ENCODE measurements around the gene PTPRG. TPM values are rescaled to one million over a fixed set of nuclear protein-coding genes. Genes with fewer than 3 reads are reported as not detected.

PTPRG gene
- total RNA-seq, 1 donor from 2014 or later: 44.3 TPM

- H3K27ac Mint-ChIP-seq: no peak overlapping the region
- no peak for DNase-seq (ENCODE audit: low spot score, unreplicated experiment)
- no peaks in the 10 kb centered on the region for H3K9me3 Mint-ChIP-seq (ENCODE audit: low read depth)
- no peaks in the 10 kb centered on the region for H3K36me3 Mint-ChIP-seq (ENCODE audit: insufficient read depth)
- no peaks in the 10 kb centered on the region for H3K27me3 Mint-ChIP-seq
- H3K4me3 Mint-ChIP-seq (ENCODE audit: low read depth): no peak overlapping the region
- H3K4me1 Mint-ChIP-seq (ENCODE audit: low read depth): peaks cover 9% of the 10 kb centered on the region
- no peak for TF ChIP-seq CTCF (IDR thresholded peaks at IDR 0.05; ENCODE audit: unreplicated experiment)
Observed at GRCh38 chr3:61780455-61781228, 219.3 kb downstream of the PTPRG start.

DNA sequence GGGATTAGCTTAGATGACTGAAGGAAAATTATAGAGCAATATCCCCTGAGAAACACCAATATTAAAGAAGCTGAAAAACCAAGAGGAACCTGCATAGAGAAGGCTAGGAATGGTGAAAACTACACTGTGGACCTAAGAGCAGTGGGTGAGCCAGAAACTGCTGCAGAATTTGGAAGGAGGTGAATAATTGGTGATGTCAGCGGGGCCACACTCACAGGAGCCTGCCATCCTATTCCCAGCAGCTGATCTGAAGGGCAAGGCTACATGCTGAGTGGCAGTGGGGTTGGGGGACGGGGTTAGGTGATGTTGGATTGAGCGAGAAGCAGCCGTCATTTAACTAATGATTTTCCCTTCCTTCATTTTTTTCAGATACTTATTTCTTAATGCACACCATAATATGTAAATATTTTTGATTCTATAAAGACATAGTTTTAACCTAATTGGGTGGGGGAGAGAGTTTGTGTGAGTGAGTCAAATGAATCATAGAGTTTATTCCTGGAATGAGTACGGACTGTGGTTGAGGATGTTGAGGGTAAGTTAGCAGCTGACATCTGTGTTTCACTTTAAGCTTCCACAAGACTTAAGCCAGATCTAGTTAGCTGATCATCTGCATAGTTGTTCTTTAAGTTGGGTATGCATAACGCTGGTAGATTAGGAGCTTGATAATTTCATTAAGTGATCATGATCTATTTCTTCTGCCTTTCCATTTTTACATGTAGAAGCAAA lies 222.8 kb downstream of the PTPRG start:
- Mint-ChIP-seq H3K27me3 (no peaks in the 10 kb centered on the region), H3K9me3 (ENCODE audit: low read depth) (peaks cover 3% of the 10 kb centered on the region), H3K4me1 (ENCODE audit: low read depth) (peaks cover 5% of the 10 kb centered on the region), H3K4me3 (ENCODE audit: low read depth) (no peak overlapping the region), H3K27ac (no peak overlapping the region), H3K36me3 (ENCODE audit: insufficient read depth) (peaks cover 2% of the 10 kb centered on the region)
- DNase-seq (ENCODE audit: low spot score, unreplicated experiment): no peak
- no peak for TF ChIP-seq CTCF (IDR thresholded peaks at IDR 0.05; ENCODE audit: unreplicated experiment)

- TF ChIP-seq CTCF (IDR thresholded peaks at IDR 0.05; ENCODE audit: unreplicated experiment): no peak
- Mint-ChIP-seq H3K27ac (no peak overlapping the region), H3K9me3 (ENCODE audit: low read depth) (peaks cover 3% of the 10 kb centered on the region), H3K4me3 (ENCODE audit: low read depth) (no peak overlapping the region), H3K4me1 (ENCODE audit: low read depth) (peaks cover 7% of the 10 kb centered on the region), H3K36me3 (ENCODE audit: insufficient read depth) (peaks cover 2% of the 10 kb centered on the region), H3K27me3 (no peaks in the 10 kb centered on the region)
- DNase-seq (ENCODE audit: low spot score, unreplicated experiment): no peak
Observed at GRCh38 chr3:61788623-61789507, 227.5 kb downstream of the PTPRG start.

DNA sequence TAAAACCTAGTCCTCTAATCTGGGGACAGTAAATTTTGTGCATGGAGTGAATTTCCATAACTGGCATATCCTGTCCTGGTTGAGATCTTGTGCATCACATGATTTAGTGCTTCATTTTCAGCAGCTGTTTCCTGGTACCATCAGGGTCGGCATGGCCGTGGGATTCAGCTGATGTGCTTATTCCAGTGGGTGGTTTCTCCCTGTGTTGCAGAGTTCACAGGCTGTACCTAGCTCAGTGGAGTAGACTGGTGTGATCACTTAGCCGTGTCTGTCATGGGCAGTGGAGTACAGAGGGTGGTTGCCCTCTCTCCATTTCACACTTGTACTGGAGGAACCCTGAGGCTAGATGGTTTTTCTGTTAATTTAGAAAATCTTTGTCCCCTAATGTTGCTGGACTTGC lies 228.5 kb downstream of the PTPRG start:
- Mint-ChIP-seq H3K4me3 (ENCODE audit: low read depth) (no peak overlapping the region), H3K27ac (no peak overlapping the region), H3K4me1 (ENCODE audit: low read depth) (peaks cover 7% of the 10 kb centered on the region), H3K36me3 (ENCODE audit: insufficient read depth) (peaks cover 2% of the 10 kb centered on the region), H3K9me3 (ENCODE audit: low read depth) (peaks cover 3% of the 10 kb centered on the region), H3K27me3 (no peaks in the 10 kb centered on the region)
- TF ChIP-seq CTCF (IDR thresholded peaks at IDR 0.05; ENCODE audit: unreplicated experiment): no peak
- no peak for DNase-seq (ENCODE audit: low spot score, unreplicated experiment)

- Mint-ChIP-seq H3K4me1 (ENCODE audit: low read depth) (peaks cover 7% of the 10 kb centered on the region), H3K9me3 (ENCODE audit: low read depth) (peaks cover 3% of the 10 kb centered on the region), H3K27ac (no peak overlapping the region), H3K27me3 (no peaks in the 10 kb centered on the region), H3K36me3 (ENCODE audit: insufficient read depth) (peaks cover 2% of the 10 kb centered on the region), H3K4me3 (ENCODE audit: low read depth) (no peak overlapping the region)
- no peak for TF ChIP-seq CTCF (IDR thresholded peaks at IDR 0.05; ENCODE audit: unreplicated experiment)
- DNase-seq (ENCODE audit: low spot score, unreplicated experiment): no peak
Observed at GRCh38 chr3:61790411-61790810, 229.0 kb downstream of the PTPRG start.
